WTC11 (cell line): ENCODE measurements around the gene TTLL4. TPM values are rescaled to one million over a fixed set of nuclear protein-coding genes. Genes with fewer than 3 reads are reported as not detected.

Experiments
- ATAC-seq: fragments of 200-7000 bp; cut with Tn5 transposase; 2 replicates; pipeline ENCODE4 v1.10.0; 2021; ENCODE audit warnings: mild to moderate bottlenecking, moderate library complexity
- CTCF ChIA-PET: fragments of 300-600 bp; sonication (Branson Sonifier 250); formaldehyde crosslinking; loops from one replicate; lab custom pipeline; 2021; ENCODE audit warnings: antibody characterized with exemption; lab: Charles Lee
- POLR2A ChIA-PET: fragments of 350-600 bp; sonication (Branson Sonifier 250); formaldehyde crosslinking; loops from one replicate; lab custom pipeline; 2021; ENCODE audit warnings: antibody characterized with exemption; lab: Charles Lee
- DNase-seq: peaks from one replicate; pipeline ENCODE4 v3.0.0; 2021; ENCODE audit warnings: low spot score
- H3K27ac Mint-ChIP-seq: 2 replicates; pipeline ENCODE4 v1.8.0; 2021; ENCODE audit warnings: mixed read lengths
- H3K27me3 Mint-ChIP-seq: 2 replicates; pipeline ENCODE4 v1.8.0; 2021; ENCODE audit warnings: low read depth, mild to moderate bottlenecking, moderate library complexity, mixed read lengths
- H3K36me3 Mint-ChIP-seq: 2 replicates; pipeline ENCODE4 v1.8.0; 2021; ENCODE audit warnings: mixed read lengths
- H3K4me1 Mint-ChIP-seq: 2 replicates; pipeline ENCODE4 v1.8.0; 2022; ENCODE audit warnings: mixed read lengths
- H3K4me3 Mint-ChIP-seq: 2 replicates; pipeline ENCODE4 v1.8.0; 2021; ENCODE audit warnings: mild to moderate bottlenecking, moderate library complexity, mixed read lengths
- H3K9me3 Mint-ChIP-seq: 2 replicates; pipeline ENCODE4 v1.8.0; 2021; ENCODE audit warnings: mixed read lengths
- AR ChIP-seq: fragments of 250-450 bp; sonication (Bioruptor Pico); IDR thresholded peaks from 2 replicates; pipeline ENCODE4 v1.9.0; 2021; ENCODE audit warnings: mild to moderate bottlenecking
- ARID4B ChIP-seq: sonication (generic); formaldehyde crosslinking; IDR thresholded peaks from 2 replicates; pipeline ENCODE4 v1.8.0; 2023; ENCODE audit warnings: missing genetic modification reagents, mild to moderate bottlenecking, borderline replicate concordance
- CREM ChIP-seq: sonication (generic); formaldehyde crosslinking; IDR thresholded peaks from 2 replicates; pipeline ENCODE4 v1.8.1; 2022; ENCODE audit warnings: mild to moderate bottlenecking, missing genetic modification reagents, moderate library complexity
- FOXP4 ChIP-seq: sonication (generic); formaldehyde crosslinking; IDR thresholded peaks from 2 replicates; pipeline ENCODE4 v1.8.0; 2022; ENCODE audit warnings: mild to moderate bottlenecking, missing genetic modification reagents
- HMGXB4 ChIP-seq: sonication (generic); formaldehyde crosslinking; IDR thresholded peaks from 2 replicates; pipeline ENCODE4 v1.8.1; 2023; ENCODE audit warnings: mild to moderate bottlenecking, moderate library complexity, missing genetic modification reagents
- NFYB ChIP-seq: sonication (generic); formaldehyde crosslinking; conservative IDR thresholded peaks from 2 replicates; pipeline ENCODE4 v1.8.0; 2022; ENCODE audit warnings: low read depth, missing genetic modification reagents
- NR1H2 ChIP-seq: sonication (generic); formaldehyde crosslinking; IDR thresholded peaks from 2 replicates; pipeline ENCODE4 v1.9.0; 2021; ENCODE audit warnings: mild to moderate bottlenecking, moderate library complexity, missing genetic modification reagents
- PREB ChIP-seq: sonication (generic); formaldehyde crosslinking; IDR thresholded peaks from 2 replicates; pipeline ENCODE4 v1.8.1; 2022; ENCODE audit warnings: mild to moderate bottlenecking, missing genetic modification reagents, moderate library complexity, borderline replicate concordance
- SMAD3 ChIP-seq: sonication (generic); formaldehyde crosslinking; IDR thresholded peaks from 2 replicates; pipeline ENCODE4 v1.8.0; 2022; ENCODE audit warnings: missing genetic modification reagents, mild to moderate bottlenecking, borderline replicate concordance
- ZBTB43 ChIP-seq: sonication (generic); formaldehyde crosslinking; IDR thresholded peaks from 2 replicates; pipeline ENCODE4 v1.8.1; 2023; ENCODE audit warnings: mild to moderate bottlenecking, missing genetic modification reagents
- ZNF263 ChIP-seq: sonication (generic); formaldehyde crosslinking; IDR thresholded peaks from 2 replicates; pipeline ENCODE4 v1.8.1; 2022; ENCODE audit warnings: low read depth, mild to moderate bottlenecking, moderate library complexity, missing genetic modification reagents
- ZNF396 ChIP-seq: fragments of 250-450 bp; sonication (Bioruptor Pico); IDR thresholded peaks from 2 replicates; pipeline ENCODE4 v1.8.0; 2021; ENCODE audit warnings: mild to moderate bottlenecking, moderate library complexity, borderline replicate concordance
- ZNF512 ChIP-seq: sonication (generic); formaldehyde crosslinking; IDR thresholded peaks from 2 replicates; pipeline ENCODE4 v1.8.1; 2022; ENCODE audit warnings: missing genetic modification reagents, borderline replicate concordance
- ZNF532 ChIP-seq: fragments of 250-450 bp; sonication (Bioruptor Pico); IDR thresholded peaks from 2 replicates; pipeline ENCODE4 v1.9.0; 2021; ENCODE audit warnings: mild to moderate bottlenecking, borderline replicate concordance
- total RNA-seq: library from RNA; stranded (reverse); gene quantifications from 3 replicates; pipeline ENCODE4 v1.2.3, GENCODE V29; 2021

The TTLL4 gene
- total RNA-seq, 1 experiment from 2014 or later, result 87.4 TPM

- H3K27ac Mint-ChIP-seq, result no peak overlapping the region
- no peak overlapping the region for H3K4me3 Mint-ChIP-seq
- DNase-seq (no peak), ATAC-seq (no peak)
- TF ChIP-seq AR (CRISPR knock-in tag), result no peak
- TF ChIP-seq CREM, result no peak
- no peak for TF ChIP-seq ZNF263 (CRISPR knock-in tag)
- TF ChIP-seq ZNF396 (CRISPR knock-in tag), result no peak
- no peak for TF ChIP-seq ARID4B (CRISPR knock-in tag)
- TF ChIP-seq PREB, result no peak
- no peak for TF ChIP-seq HMGXB4
- no peak for TF ChIP-seq FOXP4 (CRISPR knock-in tag)
- peaks cover 9% of the 10 kb centered on the region for H3K36me3 Mint-ChIP-seq
- ChIA-PET POLR2A (no interaction called here), CTCF (no interaction called here)
- peaks cover 28% of the 10 kb centered on the region for H3K9me3 Mint-ChIP-seq
- H3K4me1 Mint-ChIP-seq, result no peaks in the 10 kb centered on the region
- H3K27me3 Mint-ChIP-seq, result peaks cover 14% of the 10 kb centered on the region
These were observed 63.2 kb downstream of the TTLL4 start for GRCh38 chr2:218773881-218774280.

GRCh38 chr2:218776488-218776887, 65.9 kb downstream of the TTLL4 start:
- no peak for DNase-seq
- Mint-ChIP-seq H3K4me1 (peaks cover 8% of the 10 kb centered on the region), H3K4me3 (no peak overlapping the region), H3K27ac (no peak overlapping the region), H3K36me3 (peaks cover 9% of the 10 kb centered on the region), H3K9me3 (peaks cover 28% of the 10 kb centered on the region), H3K27me3 (peaks cover 27% of the 10 kb centered on the region)
- ChIA-PET POLR2A (no interaction called here), CTCF (no interaction called here)
- no peak for ATAC-seq
- TF ChIP-seq ZNF532 (CRISPR knock-in tag) (no peak), NR1H2 (CRISPR knock-in tag) (no peak), ZNF396 (CRISPR knock-in tag) (no peak), SMAD3 (CRISPR knock-in tag) (no peak), ZBTB43 (CRISPR knock-in tag) (no peak), NFYB (no peak), ZNF512 (CRISPR knock-in tag) (no peak)
